ENCODE measurements around the gene OAS1. TPM values are rescaled to one million over a fixed set of nuclear protein-coding genes. Genes with fewer than 3 reads are reported as not detected.

OAS1 gene
- total and polyA plus RNA-seq, 9 of the 15 experiments (the other 6 are each of a cell fraction or from before 2014, with no cell fraction given), result 0.06 to 0.25 TPM; not detected in 7

GRCh38 chr12:112939761-112940381 lies 33.1 kb downstream of the OAS1 start:
- FAIRE-seq (no peak), DNase-seq (ENCODE audit: extremely low read depth in 1 of 4, low spot score in 3 of 4) (no peak), ATAC-seq (no peak)
- Histone ChIP-seq H3K36me3 (ENCODE audit: control insufficient read depth, insufficient read depth, low read length) (no peaks in the 10 kb centered on the region), H4K20me1 (replicated peaks; ENCODE audit: control insufficient read depth, insufficient read depth, low read length) (0 out of 2 replicates have a peak, but pooled peaks cover 3% of the 10 kb centered on the region), H3K27me3 (ENCODE audit: control insufficient read depth in 2 of 2, insufficient read depth in 2 of 2, low read length in 2 of 2) (peaks cover 6 to 29% of the 10 kb centered on the region in 2 experiments; a peak in 4 of 5 replicates), H3K4me1 (replicated peaks in 1 of 2; ENCODE audit: control insufficient read depth in 2 of 2, insufficient read depth in 2 of 2, low read length in 2 of 2) (peaks cover 4 to 7% of the 10 kb centered on the region in 2 experiments; a peak in 4 of 5 replicates), H3K79me2 (ENCODE audit: control insufficient read depth, insufficient read depth, low read length) (no peaks in the 10 kb centered on the region), H3K4me3 (no peak overlapping the region), H3K9me3 (replicated peaks; ENCODE audit: control insufficient read depth, insufficient read depth, low read depth, low read length) (no peaks in the 10 kb centered on the region), H2AFZ (ENCODE audit: low read depth, low read length) (no peak overlapping the region), H3K9me1 (ENCODE audit: control insufficient read depth, insufficient read depth, low read length) (no peaks in the 10 kb centered on the region), H3K4me2 (ENCODE audit: insufficient read depth, low read length) (no peak overlapping the region), H3K27ac (ENCODE audit: extremely low read depth, low read depth, low read length) (no peak overlapping the region), H3K9ac (ENCODE audit: insufficient read depth in 1 of 2, low read depth in 2 of 2, low read length in 2 of 2) (no peak overlapping the region)
- WGBS (ENCODE audit: insufficient coverage, low coverage, missing lambda C conversion rate), result 8% methylated on average over 7 of the region's 7 CpGs
- CTCF ChIA-PET (ENCODE audit: low intra/inter-chr PET ratio), result no interaction called here
- in situ Hi-C loops (cut with MboI), result no loop called here
- no peak for TF ChIP-seq CC2D1A (IDR thresholded peaks at IDR 0.05)
- no peak for TF ChIP-seq E2F4 (CRISPR knock-in tag; IDR thresholded peaks at IDR 0.05; ENCODE audit: low read depth)
- no peak for TF ChIP-seq ZNF143 (CRISPR knock-in tag; IDR thresholded peaks at IDR 0.05)
- peak; percentile 20 for TF ChIP-seq PRDM10 (IDR thresholded peaks at IDR 0.05; ENCODE audit: partially characterized antibody)
- POLR2A ChIA-PET, result no interaction called here
- intact Hi-C loops (cut with micrococcal nuclease), result no loop called here
- BruUV-seq (replicated peaks), result no TSS peak
